Uterine smooth muscle cell (primary cell): Measurements from ENCODE around the gene BMP2. TPM values are rescaled to one million over a fixed set of nuclear protein-coding genes. Genes with fewer than 3 reads are reported as not detected.

ENCODE experiments used
- total RNA-seq: library from RNA; depleted of rRNA; stranded (reverse); fragments of >200 nt; gene quantifications from 2 replicates; pipeline ENCODE4 v1.2.3, GENCODE V29; 2014

The BMP2 gene
- 5.0 and 13.5 TPM in 2 replicates for total RNA-seq

GRCh38 chr20:6767536-6768227, at the start of gene BMP2:
Gene BMP2 (plus strand): TSS chr20:6767686. CDS start chr20:6770127, 2,441 bp downstream.

